H9 (cell line): ENCODE data around the gene CISD2. TPM values are rescaled to one million over a fixed set of nuclear protein-coding genes. Genes with fewer than 3 reads are reported as not detected.
A peak's percentile ranks its signal among the peaks of the same experiment; 100 is the strongest.
"Not testable (repeated sequence)": the region's sequence is repeated elsewhere in the genome, so short reads cannot be mapped to it uniquely, and the experiment has no call there.

ENCODE experiments used
- DNase-seq: peaks from one replicate; pipeline ENCODE4 v3.0.0-alpha.2; 2017
- H2AFZ ChIP-seq: one replicate; pipeline ENCODE4 v1.6.1; 2013; ENCODE audit warnings: mild to moderate bottlenecking, low read length, control low read depth, moderate library complexity
- H2AK5ac ChIP-seq: 2 replicates; pipeline ENCODE4 v1.6.1; 2013; ENCODE audit warnings: low read length, control low read depth, mixed read lengths; ENCODE audit not compliant: insufficient read length
- H2BK120ac ChIP-seq: one replicate; pipeline ENCODE4 v1.6.1; 2013; ENCODE audit warnings: low read depth, mild to moderate bottlenecking, low read length, control low read depth, inconsistent platforms; ENCODE audit not compliant: poor library complexity, severe bottlenecking
- H2BK12ac ChIP-seq: 2 replicates; pipeline ENCODE4 v1.6.1; 2013; ENCODE audit warnings: low read length, control low read depth, mixed read lengths, low read depth; ENCODE audit not compliant: insufficient read length
- H2BK15ac ChIP-seq: 2 replicates; pipeline ENCODE4 v1.6.1; 2013; ENCODE audit warnings: low read depth, low read length, control low read depth
- H2BK20ac ChIP-seq: one replicate; pipeline ENCODE4 v1.6.1; 2013; ENCODE audit warnings: low read depth, mild to moderate bottlenecking, low read length, control low read depth, inconsistent platforms; ENCODE audit not compliant: poor library complexity, severe bottlenecking
- H2BK5ac ChIP-seq: 2 replicates; pipeline ENCODE4 v1.6.1; 2013; ENCODE audit warnings: low read length, control low read depth, mixed read lengths; ENCODE audit not compliant: insufficient read length
- H3K14ac ChIP-seq: 2 replicates; pipeline ENCODE4 v1.6.1; 2013; ENCODE audit warnings: low read length, control low read depth; ENCODE audit not compliant: insufficient read depth
- H3K18ac ChIP-seq: 2 replicates; pipeline ENCODE4 v1.6.1; 2013; ENCODE audit warnings: low read depth, mild to moderate bottlenecking, mixed read lengths, low read length, control low read depth; ENCODE audit not compliant: insufficient read length
- H3K23ac ChIP-seq: 2 replicates; pipeline ENCODE4 v1.6.1; 2013; ENCODE audit warnings: low read length, control low read depth, mixed read lengths, low read depth; ENCODE audit not compliant: insufficient read length
- H3K23me2 ChIP-seq: 2 replicates; pipeline ENCODE4 v1.6.1; 2013; ENCODE audit warnings: low read depth, mild to moderate bottlenecking, mixed read lengths, low read length, control low read depth; ENCODE audit not compliant: insufficient read length, poor library complexity, severe bottlenecking
- H3K27ac ChIP-seq: 2 replicates; pipeline ENCODE4 v1.5.1; 2013; ENCODE audit warnings: low read length, control low read depth, mixed read lengths, low read depth; ENCODE audit not compliant: insufficient read length
- H3K27me3 ChIP-seq: 2 replicates; pipeline ENCODE4 v1.6.1; 2013; ENCODE audit warnings: low read length, control low read depth, inconsistent platforms; ENCODE audit not compliant: insufficient read depth
- H3K4ac ChIP-seq: 2 replicates; pipeline ENCODE4 v1.6.1; 2013; ENCODE audit warnings: low read depth, mild to moderate bottlenecking, control low read depth, inconsistent platforms, low read length, moderate library complexity
- H3K4me1 ChIP-seq: 2 replicates; pipeline ENCODE4 v1.6.1; 2013; ENCODE audit warnings: low read length, control low read depth, inconsistent platforms; ENCODE audit not compliant: insufficient read depth
- H3K4me2 ChIP-seq: 2 replicates; pipeline ENCODE4 v1.6.1; 2013; ENCODE audit warnings: low read length, control low read depth, mixed read lengths; ENCODE audit not compliant: insufficient read length, insufficient read depth
- H3K56ac ChIP-seq: 2 replicates; pipeline ENCODE4 v1.6.1; 2013; ENCODE audit warnings: low read depth, mild to moderate bottlenecking, mixed read lengths, low read length, control low read depth; ENCODE audit not compliant: insufficient read length
- H3K79me1 ChIP-seq: 2 replicates; pipeline ENCODE4 v1.6.1; 2013; ENCODE audit warnings: low read depth, mild to moderate bottlenecking, moderate library complexity, low read length, control low read depth, inconsistent platforms; ENCODE audit not compliant: insufficient read depth, poor library complexity, severe bottlenecking
- H3K79me2 ChIP-seq: 2 replicates; pipeline ENCODE4 v1.6.1; 2013; ENCODE audit warnings: low read length, control low read depth, inconsistent platforms; ENCODE audit not compliant: insufficient read depth
- H3K9ac ChIP-seq: 2 replicates; pipeline ENCODE4 v1.6.1; 2013; ENCODE audit warnings: low read length, control low read depth, mixed read lengths; ENCODE audit not compliant: insufficient read length; ENCODE audit errors: extremely low read depth
- H3K9me3 ChIP-seq: one replicate; pipeline ENCODE4 v1.6.1; 2013; ENCODE audit warnings: low read depth, low read length, inconsistent platforms; ENCODE audit not compliant: control insufficient read depth
- H3T11ph ChIP-seq: one replicate; pipeline ENCODE4 v1.6.1; 2013; ENCODE audit warnings: mild to moderate bottlenecking, low read length, control low read depth, inconsistent platforms
- H4K20me1 ChIP-seq: one replicate; pipeline ENCODE4 v1.6.1; 2013; ENCODE audit not compliant: control insufficient read depth, insufficient read length, insufficient read depth
- H4K5ac ChIP-seq: 2 replicates; pipeline ENCODE4 v1.6.1; 2013; ENCODE audit warnings: low read depth, mild to moderate bottlenecking, mixed read lengths, low read length, control low read depth; ENCODE audit not compliant: insufficient read length
- H4K8ac ChIP-seq: replicated peaks from 2 replicates; pipeline ENCODE4 v1.6.1; 2013; ENCODE audit warnings: low read length, control low read depth, mixed read lengths, low read depth; ENCODE audit not compliant: insufficient read length
- H4K91ac ChIP-seq: 2 replicates; pipeline ENCODE4 v1.6.1; 2013; ENCODE audit warnings: low read depth, mild to moderate bottlenecking, moderate library complexity, mixed read lengths, low read length, control low read depth; ENCODE audit not compliant: insufficient read length
- H3K27ac Mint-ChIP-seq, 3 experiments: 2 replicates in 2 of 3; 3 replicates in 1 of 3; pipeline ENCODE4 v1.8.0; 2020 to 2021; ENCODE audit warnings: mixed read lengths in 3 of 3, mild to moderate bottlenecking in 1 of 3, moderate library complexity in 1 of 3
- H3K27me3 Mint-ChIP-seq: 2 replicates; pipeline ENCODE4 v1.8.0; 2021; ENCODE audit warnings: low read depth, mild to moderate bottlenecking, moderate library complexity, mixed read lengths
- H3K36me3 Mint-ChIP-seq, 3 experiments: 2 replicates in 2 of 3; 3 replicates in 1 of 3; pipeline ENCODE4 v1.8.0; 2020 to 2021; ENCODE audit warnings: low read depth in 3 of 3, mixed read lengths in 3 of 3; ENCODE audit not compliant: insufficient read depth in 1 of 3
- H3K4me1 Mint-ChIP-seq, 2 experiments: 2 replicates each; pipeline ENCODE4 v1.8.0; 2020; ENCODE audit warnings: mixed read lengths in 2 of 2
- H3K4me3 Mint-ChIP-seq, 2 experiments: 2 replicates in 1 of 2; 3 replicates in 1 of 2; pipeline ENCODE4 v1.8.0; 2020 to 2021; ENCODE audit warnings: mild to moderate bottlenecking in 2 of 2, mixed read lengths in 2 of 2, moderate library complexity in 1 of 2
- H3K9me3 Mint-ChIP-seq, 2 experiments: 2 replicates in 1 of 2; 3 replicates in 1 of 2; pipeline ENCODE4 v1.8.0; 2020; ENCODE audit warnings: mild to moderate bottlenecking in 2 of 2, mixed read lengths in 2 of 2, moderate library complexity in 1 of 2
- WGBS: extraction: QIAGEN DNeasy Blood & Tissue Kit; methylation state at CpG from one replicate; pipeline ENCODE4 v1.1.7; 2013; ENCODE audit warnings: missing lambda C conversion rate, low lambda C conversion rate, mixed read lengths; ENCODE audit not compliant: insufficient read length; ENCODE audit errors: extremely low coverage; 5-methylcytosine and 5-hydroxymethylcytosine counted together
- total RNA-seq: library from RNA; stranded (reverse); gene quantifications from 2 replicates; pipeline ENCODE4 v1.2.1, GENCODE V29; 2021
- TF ChIP-seq, protein P1 (sequence below): fragments of 200-600 bp; sonication (generic); conservative IDR thresholded peaks from 3 replicates; pipeline ENCODE4 v1.8.0; 2021; ENCODE audit warnings: antibody characterized with exemption, mild to moderate bottlenecking

CISD2 gene
- total RNA-seq, 1 experiment from 2014 or later, result 45.6 TPM

DNA sequence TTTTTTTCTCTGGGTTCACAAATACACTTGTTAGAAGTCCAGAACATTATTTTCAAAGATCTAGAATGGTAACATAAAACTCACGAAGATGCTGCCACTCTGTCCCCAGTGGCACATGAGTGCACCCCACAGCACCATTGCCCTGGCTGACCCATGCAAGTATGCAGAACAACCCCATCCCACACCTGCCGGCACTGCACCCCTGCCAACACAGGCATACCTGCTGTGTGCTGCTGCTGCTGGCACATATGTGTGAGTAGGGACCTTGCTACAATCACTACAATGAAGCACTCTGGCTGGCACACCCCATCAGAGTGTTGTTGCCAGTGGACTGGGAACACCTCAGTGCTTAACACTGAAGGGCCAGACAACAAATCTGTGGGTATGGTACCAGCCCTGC, 66.9 kb downstream of the CISD2 start:
- H3K27me3 Mint-ChIP-seq, result peaks cover 44% of the 10 kb centered on the region
- no peak overlapping the region for H2AK5ac ChIP-seq
- 0 out of 7 replicates have a peak, but pooled peaks cover 0 to 4% (median 0%) of the 10 kb centered on the region in 3 experiments for H3K36me3 Mint-ChIP-seq
- H3K4me3 Mint-ChIP-seq, result no peak overlapping the region
- no peak overlapping the region for H2BK120ac ChIP-seq
- H2BK15ac ChIP-seq, result no peak overlapping the region
- no peak overlapping the region for H3K4me2 ChIP-seq
- H3K9me3 ChIP-seq, result no peaks in the 10 kb centered on the region
- no peak overlapping the region for H3K23ac ChIP-seq
- no peak overlapping the region for H3K14ac ChIP-seq
- H4K5ac ChIP-seq, result no peak overlapping the region
- H3K4ac ChIP-seq, result no peak overlapping the region
- H3K18ac ChIP-seq, result no peak overlapping the region
- H3T11ph ChIP-seq, result no peak overlapping the region
- H4K91ac ChIP-seq, result no peak overlapping the region
- H3K4me1 Mint-ChIP-seq, result peaks cover 16 to 18% of the 10 kb centered on the region in 2 experiments
- H3K79me1 ChIP-seq, result no peaks in the 10 kb centered on the region
- no peaks in the 10 kb centered on the region for H3K27me3 ChIP-seq
- no peak overlapping the region for H3K27ac Mint-ChIP-seq
- no peaks in the 10 kb centered on the region for H3K23me2 ChIP-seq
- no peak overlapping the region for H3K9ac ChIP-seq
- no peak overlapping the region for H2BK20ac ChIP-seq
- H3K4me1 ChIP-seq, result no peaks in the 10 kb centered on the region; the same call in 1 of the 2 replicates
- peaks cover 0 to 5% of the 10 kb centered on the region in 2 experiments; a peak in 2 of 5 replicates for H3K9me3 Mint-ChIP-seq
- WGBS, result no CpG with 5 or more reads among the region's 2 CpGs
- H4K20me1 ChIP-seq, result no peaks in the 10 kb centered on the region
- no peak overlapping the region for H3K27ac ChIP-seq
- H4K8ac ChIP-seq, result no peak overlapping the region
- DNase-seq, result no peak
- H2BK5ac ChIP-seq, result no peak overlapping the region
- no peak overlapping the region for H2BK12ac ChIP-seq
- H3K56ac ChIP-seq, result no peak overlapping the region
- no peaks in the 10 kb centered on the region for H3K79me2 ChIP-seq
- TF ChIP-seq, protein P1, sequence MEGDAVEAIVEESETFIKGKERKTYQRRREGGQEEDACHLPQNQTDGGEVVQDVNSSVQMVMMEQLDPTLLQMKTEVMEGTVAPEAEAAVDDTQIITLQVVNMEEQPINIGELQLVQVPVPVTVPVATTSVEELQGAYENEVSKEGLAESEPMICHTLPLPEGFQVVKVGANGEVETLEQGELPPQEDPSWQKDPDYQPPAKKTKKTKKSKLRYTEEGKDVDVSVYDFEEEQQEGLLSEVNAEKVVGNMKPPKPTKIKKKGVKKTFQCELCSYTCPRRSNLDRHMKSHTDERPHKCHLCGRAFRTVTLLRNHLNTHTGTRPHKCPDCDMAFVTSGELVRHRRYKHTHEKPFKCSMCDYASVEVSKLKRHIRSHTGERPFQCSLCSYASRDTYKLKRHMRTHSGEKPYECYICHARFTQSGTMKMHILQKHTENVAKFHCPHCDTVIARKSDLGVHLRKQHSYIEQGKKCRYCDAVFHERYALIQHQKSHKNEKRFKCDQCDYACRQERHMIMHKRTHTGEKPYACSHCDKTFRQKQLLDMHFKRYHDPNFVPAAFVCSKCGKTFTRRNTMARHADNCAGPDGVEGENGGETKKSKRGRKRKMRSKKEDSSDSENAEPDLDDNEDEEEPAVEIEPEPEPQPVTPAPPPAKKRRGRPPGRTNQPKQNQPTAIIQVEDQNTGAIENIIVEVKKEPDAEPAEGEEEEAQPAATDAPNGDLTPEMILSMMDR, result no peak
- no peak overlapping the region for H2AFZ ChIP-seq

- not testable (repeated sequence) for H2AK5ac ChIP-seq, H3K14ac ChIP-seq, H3K56ac ChIP-seq, H2BK5ac ChIP-seq, H3K23ac ChIP-seq, H3K9me3 Mint-ChIP-seq, H3K23me2 ChIP-seq, H2AFZ ChIP-seq, H2BK15ac ChIP-seq, H3K79me2 ChIP-seq, H3T11ph ChIP-seq, H3K4me3 Mint-ChIP-seq, H2BK120ac ChIP-seq, DNase-seq, H3K27ac ChIP-seq, H3K9me3 ChIP-seq, H4K20me1 ChIP-seq, H3K9ac ChIP-seq, H3K4ac ChIP-seq, H3K4me2 ChIP-seq, H2BK12ac ChIP-seq, H3K36me3 Mint-ChIP-seq, H3K4me1 ChIP-seq, H4K91ac ChIP-seq, H4K8ac ChIP-seq, H4K5ac ChIP-seq, H3K18ac ChIP-seq, H3K27me3 ChIP-seq, H2BK20ac ChIP-seq, H3K79me1 ChIP-seq
- WGBS, result no CpG with 5 or more reads among the region's 2 CpGs
- Mint-ChIP-seq H3K27me3 (peaks cover 57% of the 10 kb centered on the region), H3K27ac (peak overlapping the region in 1 of 3 experiments; percentile 57; a peak in 2 of 7 replicates), H3K4me1 (peaks cover 16 to 18% of the 10 kb centered on the region in 2 experiments)
Measured at GRCh38 chr4:102938063-102938462, 69.3 kb downstream of the CISD2 start.
